ENCODE measurements around the gene ARHGAP32.
A peak's percentile ranks its signal among the peaks of the same experiment; 100 is the strongest.

Gene ARHGAP32

DNA sequence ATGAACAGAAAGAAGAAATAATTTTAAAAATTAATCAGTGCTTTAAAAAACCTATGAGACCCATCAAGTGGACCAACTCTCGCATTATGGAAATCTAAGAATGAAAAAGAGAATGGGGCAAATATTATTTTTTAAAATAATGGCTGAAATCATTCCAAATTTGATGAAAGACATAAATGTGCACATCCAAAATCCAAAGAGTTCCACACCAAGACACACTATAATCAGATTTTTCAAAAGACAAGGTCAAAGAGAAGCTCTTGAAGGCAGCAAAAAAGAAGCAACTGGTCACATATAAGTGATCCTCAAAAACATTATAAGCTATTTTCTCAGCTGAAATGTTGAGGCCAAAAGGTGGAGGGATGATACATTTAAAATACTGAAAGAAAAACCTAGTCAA is 85.3 kb downstream of the ARHGAP32 start:
- no peak for DNase-seq

DNA sequence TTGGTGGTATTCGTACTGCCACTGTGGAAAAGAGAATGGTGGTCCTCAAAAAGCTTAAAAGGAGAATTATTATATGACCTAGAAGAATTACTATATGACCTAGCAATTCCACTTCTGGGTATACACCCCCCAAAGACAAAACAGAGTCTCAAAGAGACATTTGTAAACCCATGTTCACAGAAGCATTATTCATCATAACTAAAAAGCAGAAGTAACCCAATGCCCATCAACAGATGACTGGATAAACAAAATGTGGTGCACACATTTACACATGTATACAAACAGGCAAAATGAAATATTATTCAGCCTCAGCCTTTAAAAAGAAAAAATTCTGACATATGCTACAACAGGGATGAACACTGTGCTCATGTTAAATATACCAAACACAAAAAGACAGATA is 89.4 kb downstream of the ARHGAP32 start:
- DNase-seq = no peak

DNA sequence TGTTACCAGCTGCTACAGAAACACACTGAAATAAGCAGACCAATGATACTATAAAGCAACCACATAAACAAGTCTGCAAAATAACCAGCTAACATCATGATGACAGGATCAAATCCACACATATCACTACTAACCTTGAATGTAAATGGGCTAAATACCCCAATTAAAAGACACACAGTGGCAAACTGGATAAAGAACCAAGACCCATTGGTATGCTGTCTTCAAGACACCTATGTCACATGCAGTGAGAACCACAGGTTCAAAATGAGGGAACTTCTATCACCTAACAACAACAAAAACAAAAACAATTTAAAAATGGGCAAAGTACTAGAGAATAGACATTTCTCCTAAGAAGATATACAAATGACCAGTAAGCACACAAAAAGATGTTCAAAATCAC is 89.9 kb downstream of the ARHGAP32 start:
- no peak for DNase-seq

DNA sequence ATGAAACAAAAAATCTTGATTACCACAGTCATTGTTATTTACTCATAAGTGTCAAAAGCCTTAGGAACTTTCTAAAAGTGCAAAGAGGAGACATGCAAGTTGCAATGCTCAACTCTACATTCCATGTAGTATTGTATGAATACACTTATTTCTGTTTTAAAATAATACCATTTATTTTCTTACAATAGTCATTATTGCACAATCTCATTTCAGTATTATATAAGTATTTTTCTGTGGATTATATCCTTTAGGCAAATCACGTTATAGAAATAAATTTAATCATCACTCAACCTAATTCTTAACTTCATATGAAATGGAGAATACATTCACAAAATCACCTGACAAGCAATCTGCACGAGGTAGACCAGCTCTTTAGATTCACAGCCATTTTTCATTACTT is 98.8 kb downstream of the ARHGAP32 start:
- DNase-seq = no peak

DNA sequence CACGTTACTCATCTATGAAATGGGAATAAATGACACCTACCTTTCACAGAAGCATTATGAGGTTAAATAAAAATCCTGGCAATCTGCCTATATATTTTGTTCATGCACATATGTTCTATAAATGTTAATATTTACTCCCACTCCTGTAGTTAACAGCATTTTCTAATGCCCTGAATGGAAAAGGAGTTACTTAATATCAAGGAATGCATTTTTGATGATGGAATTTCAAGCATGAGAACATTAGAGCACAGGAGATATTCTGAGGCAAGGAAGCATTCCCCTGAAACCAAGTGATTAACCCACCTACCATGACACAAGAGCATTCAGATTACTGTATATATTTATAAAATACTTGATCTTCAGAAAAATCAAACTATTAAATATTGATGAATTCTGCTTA is 102.1 kb downstream of the ARHGAP32 start:
- DNase-seq = no peak

DNA sequence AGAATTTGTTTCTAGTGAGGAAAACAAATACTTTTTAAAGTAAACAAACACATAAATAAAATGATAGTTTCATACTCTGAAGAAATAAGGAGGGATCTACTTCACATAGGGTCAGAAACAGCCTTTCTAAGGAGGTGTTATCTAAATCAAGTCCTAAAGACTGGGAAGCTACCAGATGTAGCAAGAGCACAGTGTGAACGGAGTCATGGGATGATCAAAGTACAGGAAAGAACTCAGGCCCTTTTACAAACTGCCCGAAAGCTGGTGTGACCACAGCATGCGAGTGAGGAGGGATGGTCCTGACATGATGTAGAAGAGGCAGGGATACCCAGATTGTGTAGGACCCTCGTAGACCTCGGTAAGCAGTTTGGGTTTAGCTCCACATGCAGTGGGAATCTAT is 102.8 kb downstream of the ARHGAP32 start:
- DNase-seq = no peak

DNA sequence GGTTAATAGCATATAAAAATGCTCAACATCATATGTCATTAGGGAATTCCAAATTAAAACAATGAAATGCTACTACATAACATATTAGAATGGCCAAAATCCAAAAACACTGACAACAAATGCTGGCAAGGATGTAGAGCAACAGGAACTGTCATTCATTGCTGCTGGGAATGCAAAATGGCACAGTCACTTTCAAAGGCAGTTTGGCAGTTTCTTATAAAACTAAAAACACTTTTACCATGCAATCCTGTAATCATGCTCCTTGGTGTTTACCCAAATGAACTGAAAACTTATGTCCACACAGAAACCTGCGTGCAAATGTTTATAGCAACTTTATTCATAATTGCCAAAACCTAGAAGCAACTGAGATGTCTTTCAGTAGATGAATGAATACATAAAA is 105.1 kb downstream of the ARHGAP32 start:
- no peak for DNase-seq

DNA sequence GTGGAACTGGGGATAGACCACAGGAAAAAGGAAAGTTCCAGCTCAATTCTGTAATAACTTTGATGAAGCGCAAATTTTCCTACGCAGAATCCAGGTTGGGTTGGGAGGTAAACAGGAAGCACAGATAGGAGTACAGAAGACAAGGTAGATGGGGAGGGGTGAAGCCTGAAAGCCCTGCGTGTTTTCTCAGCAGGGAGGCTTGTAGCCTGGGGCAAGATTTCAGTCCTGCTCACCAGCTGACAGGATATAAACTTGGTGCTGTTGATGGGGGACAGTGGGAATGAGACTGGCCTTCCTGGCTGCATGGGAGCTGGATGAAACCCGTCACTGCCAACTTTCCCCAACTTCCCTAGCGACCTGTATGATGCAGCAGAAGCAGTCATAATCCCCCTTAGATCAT is 114.9 kb downstream of the ARHGAP32 start:
- DNase-seq = no peak

DNA sequence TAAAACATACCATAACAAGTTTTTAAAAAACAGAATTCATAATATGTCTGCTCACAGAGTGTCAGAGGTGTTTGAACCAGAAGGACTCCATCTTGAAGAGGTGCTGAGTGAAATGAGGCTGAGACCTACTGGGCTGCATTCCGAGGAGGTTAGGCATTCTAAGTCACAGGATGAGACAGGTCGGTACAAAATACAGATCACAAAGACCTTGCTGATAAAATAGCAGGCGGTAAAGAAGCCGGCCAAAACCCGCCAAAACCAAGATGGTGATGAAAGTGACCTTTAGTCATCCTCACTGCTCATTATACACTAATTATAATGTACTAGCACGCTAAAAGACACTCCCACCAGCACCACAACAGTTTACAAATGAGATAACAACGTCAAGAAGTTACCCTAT is 116.4 kb downstream of the ARHGAP32 start:
- DNase-seq = no peak

DNA sequence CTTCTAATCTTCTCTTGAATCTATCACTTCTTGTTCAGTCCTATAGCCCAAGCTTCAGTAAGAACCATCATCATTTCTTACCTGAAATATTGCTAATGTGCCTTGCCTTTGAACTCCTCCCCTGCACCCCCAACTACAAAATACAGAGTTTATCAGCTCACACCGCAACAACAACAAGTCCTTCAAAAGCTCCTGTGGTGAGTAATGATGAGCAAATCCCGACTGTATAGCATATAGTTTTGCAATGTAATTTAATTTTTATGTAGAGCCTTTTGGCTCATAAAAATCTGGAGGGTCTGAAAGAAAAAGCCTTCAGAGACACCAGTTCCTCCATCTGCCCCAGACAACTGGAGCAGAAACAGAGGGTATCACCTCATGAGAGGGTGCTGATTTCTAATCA is 124.7 kb downstream of the ARHGAP32 start:
- no peak for DNase-seq

DNA sequence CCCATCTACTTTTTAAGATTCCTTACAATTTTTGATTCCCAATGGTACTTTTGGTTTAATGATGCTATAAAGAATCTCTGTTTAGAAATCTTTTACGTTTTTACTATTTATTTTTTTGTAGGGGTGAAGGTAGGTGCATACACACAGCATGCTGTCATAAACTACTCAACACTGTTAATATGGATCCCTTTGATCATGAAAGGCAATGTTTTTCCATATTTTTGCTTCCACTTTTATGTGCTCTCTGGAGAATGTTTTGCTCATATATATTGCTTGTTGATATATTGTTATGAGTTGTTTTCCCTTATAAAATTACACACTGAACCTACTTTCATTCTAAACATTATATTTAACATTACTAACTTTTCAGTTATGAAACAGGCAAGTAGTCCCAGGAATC is 125.9 kb downstream of the ARHGAP32 start:
- no peak for DNase-seq

DNA sequence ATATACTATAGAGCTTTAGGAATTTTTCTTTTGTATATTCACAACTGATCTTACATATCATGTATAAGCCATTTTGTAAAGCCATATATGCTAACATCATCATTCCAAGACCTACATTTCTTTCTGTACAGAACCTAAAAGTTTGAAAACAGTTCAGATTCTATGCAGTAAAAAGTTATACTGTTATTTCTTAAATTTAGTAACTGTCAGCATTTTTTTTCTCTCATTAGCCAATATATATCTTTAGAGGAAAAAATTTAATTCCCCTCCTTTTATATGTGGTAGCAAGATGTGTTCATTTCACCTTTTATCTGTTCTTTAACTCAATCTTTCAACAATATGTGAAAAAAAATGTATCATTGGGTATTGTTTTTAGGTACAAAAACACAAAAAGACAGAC is 129.0 kb downstream of the ARHGAP32 start:
- no peak for DNase-seq

DNA sequence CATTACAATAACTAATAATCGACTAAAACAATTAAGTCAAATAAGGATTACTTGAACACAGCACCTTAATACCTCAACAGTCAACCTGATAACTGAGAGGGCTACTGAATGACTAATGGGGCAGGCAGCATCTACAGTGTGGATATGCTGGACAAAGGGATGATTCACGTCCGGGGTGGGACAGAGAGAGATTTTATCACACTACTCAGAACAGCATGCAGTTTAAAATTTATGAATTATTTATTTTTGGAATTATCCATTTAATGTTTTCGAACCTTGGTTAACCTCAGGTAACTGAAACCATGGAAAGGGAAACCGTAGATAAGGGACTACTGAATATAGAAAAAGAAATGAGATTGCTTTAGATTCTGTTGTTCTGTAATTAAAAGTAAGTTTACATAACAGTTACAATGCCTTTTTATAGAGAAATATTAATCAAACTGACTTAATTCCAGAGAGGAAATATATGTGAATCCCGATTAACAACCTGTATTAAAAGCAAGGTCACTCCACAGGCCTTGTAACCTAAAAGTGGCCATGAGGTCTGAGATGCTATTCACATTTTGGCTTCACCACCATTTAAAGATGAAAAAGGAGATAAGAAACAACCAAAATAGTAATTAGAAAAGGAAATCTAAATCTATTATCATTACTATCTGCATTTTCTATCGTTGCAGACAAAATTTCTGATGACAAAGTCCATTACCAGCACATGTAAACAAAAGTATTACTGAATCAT is 130.5 kb downstream of the ARHGAP32 start:
- no peak for DNase-seq

DNA sequence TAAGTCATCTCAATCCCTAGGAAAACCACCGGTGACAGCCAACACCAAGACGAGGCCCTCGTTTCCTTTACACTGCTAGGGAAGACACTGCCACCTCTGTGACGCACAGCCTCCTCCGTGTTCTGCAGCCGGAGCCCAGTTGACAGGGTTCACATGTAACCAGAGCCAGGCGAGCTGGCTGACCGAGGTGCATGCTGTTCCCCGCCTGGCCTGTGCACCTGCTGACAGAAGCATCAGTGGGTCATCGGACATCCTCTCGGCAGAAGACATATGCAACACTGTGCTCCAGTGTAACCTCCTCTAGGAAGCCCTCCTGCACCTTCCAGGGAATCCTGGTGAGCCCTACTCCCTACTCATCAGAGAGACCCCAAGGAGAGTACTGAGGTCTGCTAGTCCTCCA is 135.2 kb downstream of the ARHGAP32 start:
- no peak for DNase-seq

DNA sequence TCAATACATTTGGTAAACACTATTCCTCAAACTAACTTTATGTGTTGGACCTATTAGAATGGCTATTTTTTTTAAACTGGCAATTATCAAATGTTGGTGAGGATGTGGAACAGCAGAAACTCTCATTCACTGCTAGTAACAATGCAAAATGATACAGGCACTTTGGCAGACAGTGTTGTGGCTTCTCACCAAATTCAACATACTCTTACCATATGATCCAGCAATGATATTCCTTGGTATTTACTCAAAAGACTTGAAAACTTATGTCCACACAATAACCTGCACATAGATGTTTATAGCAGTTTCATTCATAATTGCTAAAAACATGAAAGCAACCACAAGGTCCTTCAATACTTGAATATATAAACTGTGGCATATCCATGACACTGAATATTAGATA is 136.9 kb downstream of the ARHGAP32 start:
- no peak for DNase-seq

DNA sequence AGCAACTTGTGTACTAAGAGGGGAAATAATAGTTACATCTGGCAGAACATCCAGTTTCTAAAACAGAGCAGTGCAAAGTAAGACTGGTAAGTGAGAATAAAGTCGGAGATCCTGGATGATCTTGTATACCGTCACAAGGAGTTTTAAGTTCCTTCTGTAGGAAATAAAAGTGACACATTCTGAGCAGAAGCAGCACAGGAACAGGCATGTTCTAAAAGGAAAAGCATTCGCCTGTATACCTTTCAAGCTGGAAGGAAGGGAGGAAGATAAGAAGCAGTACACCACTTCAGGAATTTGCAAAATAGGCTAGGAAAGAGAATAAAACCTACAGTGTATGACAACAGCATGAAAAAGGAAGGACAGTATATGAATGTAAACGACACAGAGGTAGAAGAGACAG is 143.2 kb downstream of the ARHGAP32 start:
- no peak for DNase-seq

DNA sequence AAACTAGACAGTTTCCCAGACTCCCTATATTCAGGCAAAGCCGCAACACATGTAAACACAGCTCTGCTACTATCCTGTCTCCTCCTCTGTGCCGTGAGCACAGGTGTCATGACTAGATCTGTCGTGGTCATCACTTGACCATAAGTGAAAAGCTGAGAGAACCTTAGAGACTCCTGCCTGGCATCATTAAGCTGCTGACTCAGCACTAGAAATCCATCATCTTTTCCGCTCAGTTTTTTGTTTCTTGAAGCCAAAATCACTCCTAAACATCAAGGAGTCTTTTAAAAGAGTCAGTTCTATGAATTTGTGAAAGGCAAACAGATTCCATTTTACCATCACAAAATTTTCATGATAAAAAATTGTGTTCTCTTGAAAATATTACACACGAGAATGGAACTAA is 147.0 kb downstream of the ARHGAP32 start:
- no peak for DNase-seq

DNA sequence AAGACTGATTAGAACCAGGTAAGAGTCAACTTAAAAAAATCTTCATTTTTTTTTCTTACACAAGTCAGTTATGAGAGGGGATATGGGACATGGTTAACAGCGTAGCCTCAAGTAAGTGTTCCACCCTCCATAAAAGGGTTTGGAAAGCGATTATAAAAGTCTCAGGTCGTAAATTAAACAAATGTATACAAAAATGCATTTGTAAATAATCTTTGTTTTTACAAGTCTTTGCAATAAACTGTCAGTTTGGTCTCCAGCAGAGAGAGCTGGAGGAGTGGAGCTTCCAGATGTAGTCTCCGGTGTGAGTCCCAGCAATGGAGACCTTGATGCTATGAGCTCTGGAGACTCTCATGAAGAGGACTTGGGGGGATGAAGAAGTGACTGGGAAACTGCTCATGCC is 149.6 kb downstream of the ARHGAP32 start:
- DNase-seq = no peak

DNA sequence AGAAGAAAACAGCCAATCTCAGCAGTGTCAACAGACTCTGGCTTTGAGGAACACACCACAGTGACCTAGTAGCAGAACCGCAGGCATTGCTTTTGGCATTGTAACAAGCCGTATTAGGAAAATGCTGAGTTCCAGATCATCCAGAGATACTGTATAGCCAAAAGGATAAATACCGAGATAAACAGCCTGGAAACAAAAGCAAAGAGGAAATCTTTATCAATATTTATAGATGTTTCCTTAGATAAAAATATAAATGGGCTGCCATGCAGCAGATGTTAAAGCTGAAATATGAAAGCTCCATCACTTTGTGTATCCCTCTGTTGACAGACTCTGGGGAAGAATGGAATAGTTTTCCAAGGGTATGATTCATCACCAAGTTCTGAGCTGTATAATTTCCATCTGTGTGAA is 150.5 kb downstream of the ARHGAP32 start:
- DNase-seq = no peak

DNA sequence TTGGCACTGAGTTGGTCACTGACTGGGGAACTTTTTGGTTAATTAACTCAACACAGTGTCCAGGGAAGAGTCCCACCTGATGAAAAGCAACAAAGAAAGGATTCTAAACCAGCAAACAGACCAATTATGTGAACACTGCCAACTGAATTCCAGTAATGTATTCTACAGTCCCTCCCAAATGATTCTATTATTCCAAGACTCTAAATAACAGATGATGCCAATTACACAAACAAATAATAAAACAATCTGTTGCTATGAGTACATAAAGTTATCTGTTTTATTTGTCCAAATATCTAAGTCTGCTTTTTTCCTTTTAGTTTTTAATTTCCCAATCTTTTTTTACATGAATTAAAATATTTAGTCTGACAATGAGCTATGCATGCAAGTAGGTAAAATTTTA is 151.2 kb downstream of the ARHGAP32 start:
- DNase-seq = no peak

DNA sequence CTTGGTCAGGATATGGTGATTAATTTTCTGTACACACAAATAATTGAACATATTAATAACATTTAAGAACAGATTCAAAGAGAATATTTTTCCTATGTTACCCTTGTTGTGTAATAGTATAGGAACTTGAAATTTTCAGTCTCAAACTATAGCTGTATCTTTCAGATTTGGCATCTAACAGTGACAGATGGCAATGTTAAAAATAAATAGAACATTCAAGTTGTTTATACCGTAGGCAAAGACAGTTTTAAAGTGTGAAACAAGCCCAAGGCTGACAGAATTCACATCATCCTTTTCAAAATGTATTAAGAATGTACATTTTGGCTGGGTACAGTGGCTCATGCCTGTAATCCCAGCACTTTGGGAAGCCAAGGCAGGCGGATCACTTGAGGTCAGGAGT is 156.9 kb downstream of the ARHGAP32 start:
- no peak for DNase-seq

DNA sequence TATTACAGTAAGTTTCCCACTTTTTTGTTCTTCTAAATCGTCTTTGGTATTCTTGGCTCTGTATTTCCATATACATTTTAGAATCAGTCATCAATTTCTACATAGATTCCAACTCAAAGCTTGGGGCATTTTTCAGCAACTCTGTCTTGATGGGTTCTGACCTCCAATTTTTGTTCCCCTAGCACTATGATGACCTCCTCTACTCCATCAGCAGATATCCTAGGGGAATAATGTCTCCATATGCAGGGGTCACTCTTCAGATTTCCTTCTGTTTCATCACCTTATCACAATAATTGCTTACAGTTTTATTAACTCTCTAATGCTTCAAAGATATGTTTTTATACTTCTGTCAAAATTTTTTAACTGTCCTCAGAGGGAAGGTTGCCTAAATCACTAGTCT is 158.1 kb downstream of the ARHGAP32 start:
- DNase-seq = no peak

DNA sequence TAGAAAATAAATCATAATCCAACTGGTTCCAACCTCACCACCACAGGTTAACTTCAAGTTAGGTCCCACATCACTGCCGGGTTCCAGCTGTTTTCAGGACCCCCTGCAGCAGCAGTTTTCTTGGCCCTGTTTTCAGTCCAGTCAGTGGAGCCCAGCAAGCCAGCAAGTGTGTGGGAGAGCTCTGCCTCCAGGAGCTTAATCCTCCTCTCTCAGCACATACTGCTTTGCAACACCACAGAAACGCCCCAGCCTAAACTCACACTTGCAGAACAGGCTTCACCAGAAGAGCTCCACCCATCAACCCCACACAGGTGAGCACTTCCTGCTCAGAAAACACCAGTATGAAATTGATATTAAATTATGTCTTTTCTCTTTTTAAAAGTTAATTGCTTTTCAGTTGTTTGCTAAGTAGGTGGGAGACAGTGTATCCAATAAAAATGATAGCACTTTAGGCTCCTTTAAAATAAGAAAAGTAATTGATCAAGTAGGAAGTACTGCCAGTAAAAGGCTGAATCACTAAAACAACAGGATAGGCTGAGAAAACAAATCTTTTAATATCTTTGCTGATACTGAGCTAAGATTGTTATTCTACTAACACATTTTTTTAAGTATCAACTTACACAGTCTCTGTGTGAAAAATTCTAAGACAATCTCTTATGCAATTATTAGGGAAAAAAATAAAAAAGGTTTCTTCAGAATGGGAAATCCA is 168.0 kb downstream of the ARHGAP32 start:
- DNase-seq = peak; percentile 8

DNA sequence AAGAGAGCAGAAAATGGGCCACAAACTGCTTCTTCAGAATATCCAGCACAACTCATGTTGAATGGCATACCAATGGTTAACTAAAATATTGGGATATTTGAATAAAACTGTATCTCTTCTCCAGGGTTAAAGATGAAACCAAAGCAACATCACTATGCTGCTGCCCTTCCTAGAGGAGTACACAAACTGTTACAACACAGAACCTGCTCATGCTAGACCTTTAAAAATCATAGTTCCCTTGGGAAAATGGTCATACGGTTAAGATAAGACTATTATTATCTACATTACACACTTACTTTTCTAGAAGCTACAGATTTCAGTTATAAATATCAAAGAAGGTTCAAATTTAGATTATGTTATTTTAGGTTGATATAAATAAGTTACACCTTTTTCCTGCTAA is 170.8 kb downstream of the ARHGAP32 start:
- DNase-seq = no peak

DNA sequence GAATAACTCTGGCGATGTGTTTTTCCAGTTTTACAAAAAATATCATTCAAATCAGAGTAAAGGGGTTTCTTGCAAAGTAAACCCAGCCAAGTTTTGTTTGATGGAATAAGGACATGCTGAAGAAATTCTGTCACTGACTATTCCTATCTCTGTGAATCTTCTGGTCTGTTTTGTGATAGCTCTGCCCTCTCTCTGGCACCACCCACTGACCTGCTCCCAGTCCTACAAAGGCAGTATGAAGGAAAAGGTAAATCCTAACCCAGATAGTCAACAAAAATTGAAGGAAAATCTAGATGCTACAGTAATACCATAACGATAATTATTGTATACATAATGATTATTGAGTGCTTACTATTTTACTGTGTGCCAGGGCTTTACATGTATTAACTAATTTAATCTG is 173.1 kb downstream of the ARHGAP32 start:
- no peak for DNase-seq
